Osteoblast (primary cell): Measurements from ENCODE around the gene GPR107. TPM values are rescaled to one million over a fixed set of nuclear protein-coding genes. Genes with fewer than 3 reads are reported as not detected.
A peak's percentile ranks its signal among the peaks of the same experiment; 100 is the strongest.

ENCODE experiments used
- DNase-seq: peaks from one replicate; pipeline ENCODE4 v3.0.0; 2011; ENCODE audit warnings: low spot score, mixed read lengths; ENCODE audit not compliant: insufficient read length; ENCODE audit errors: missing footprints
- H2AFZ ChIP-seq: 2 replicates; pipeline ENCODE4 v1.6.0; 2011; ENCODE audit warnings: mild to moderate bottlenecking, low read length
- H3K27ac ChIP-seq: 2 replicates; pipeline ENCODE4 v1.5.1; 2011; ENCODE audit warnings: mild to moderate bottlenecking, low read depth, low read length, moderate library complexity
- H3K27me3 ChIP-seq: 2 replicates; pipeline ENCODE4 v1.6.0; 2012; ENCODE audit warnings: mild to moderate bottlenecking, control low read depth, inconsistent platforms, low read length, moderate library complexity; ENCODE audit not compliant: insufficient read depth
- H3K36me3 ChIP-seq: 2 replicates; pipeline ENCODE4 v1.5.1; 2011; ENCODE audit warnings: mild to moderate bottlenecking, low read length, control low read depth, moderate library complexity; ENCODE audit not compliant: insufficient read depth
- H3K4me1 ChIP-seq: 2 replicates; pipeline ENCODE4 v1.5.1; 2011; ENCODE audit warnings: mild to moderate bottlenecking, low read length, control low read depth, moderate library complexity; ENCODE audit not compliant: insufficient read depth
- H3K4me2 ChIP-seq: 2 replicates; pipeline ENCODE4 v1.6.0; 2011; ENCODE audit warnings: mild to moderate bottlenecking, low read length; ENCODE audit not compliant: insufficient read depth
- H3K4me3 ChIP-seq: fragments of 200-600 bp; sonication (generic); 3 replicates; pipeline ENCODE4 v1.5.1; 2012; ENCODE audit warnings: mild to moderate bottlenecking, low read length, inconsistent platforms; ENCODE audit not compliant: insufficient read depth
- H3K79me2 ChIP-seq: 2 replicates; pipeline ENCODE4 v1.6.0; 2012; ENCODE audit warnings: mild to moderate bottlenecking, low read length, control low read depth, inconsistent platforms; ENCODE audit not compliant: insufficient read depth
- H3K9me3 ChIP-seq: 2 replicates; pipeline ENCODE4 v1.5.1; 2011; ENCODE audit warnings: low read depth, low read length, control low read depth
- H4K20me1 ChIP-seq: 2 replicates; pipeline ENCODE4 v1.6.0; 2012; ENCODE audit warnings: mild to moderate bottlenecking, low read length, control low read depth; ENCODE audit not compliant: insufficient read depth
- total RNA-seq: library from RNA; depleted of rRNA; stranded (reverse); fragments of >200 nt; gene quantifications from 2 replicates; pipeline ENCODE4 v1.2.3, GENCODE V29; 2012
- TF ChIP-seq, protein P1 (sequence below): IDR thresholded peaks from 2 replicates; pipeline ENCODE4 v1.5.1; 2011; ENCODE audit warnings: mild to moderate bottlenecking, low read depth, low read length, moderate library complexity; ENCODE audit errors: extremely low read depth

Gene GPR107
- total RNA-seq, 1 donor = 25.3 TPM

DNA sequence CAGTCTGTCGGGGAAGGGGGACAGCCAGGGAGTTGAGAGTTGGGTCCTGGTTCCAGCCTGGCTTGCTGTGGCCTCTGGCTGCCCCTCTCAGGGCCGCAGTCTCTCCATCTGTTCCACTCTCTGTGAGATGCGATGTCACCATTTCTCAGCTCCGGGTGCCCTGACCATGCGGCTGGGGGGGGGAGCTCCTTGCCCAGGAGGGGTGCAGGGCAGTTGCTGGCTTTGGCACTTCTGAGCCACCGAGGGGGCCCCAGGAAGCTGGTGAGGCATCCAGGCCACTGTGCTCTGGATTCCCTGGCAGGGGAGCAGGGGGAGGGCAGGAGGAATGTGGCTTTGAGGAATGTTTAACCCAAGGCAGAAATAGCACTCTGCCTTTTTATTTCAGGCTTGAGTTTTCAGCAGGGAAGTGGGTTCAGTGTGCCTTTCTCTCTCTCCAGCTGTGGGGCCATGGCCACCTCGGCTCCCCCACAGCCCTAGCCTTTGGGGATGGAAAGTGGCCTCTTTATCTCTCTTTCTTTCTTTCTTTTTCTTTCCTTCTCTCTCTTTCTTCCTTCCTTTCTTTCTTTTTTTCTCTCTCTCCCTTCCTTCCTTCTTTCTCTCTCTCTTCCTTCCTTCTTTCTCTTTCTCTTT, 129.5 kb downstream of the GPR107 start:
- peak; percentile 99 for DNase-seq
- H3K27me3 ChIP-seq = no peaks in the 10 kb centered on the region
- H3K4me2 ChIP-seq = peak overlapping the region; percentile 89
- H3K9me3 ChIP-seq = no peaks in the 10 kb centered on the region
- peaks cover 93% of the 10 kb centered on the region for H3K79me2 ChIP-seq
- peak overlapping the region; percentile 71 for H3K27ac ChIP-seq
- H3K4me3 ChIP-seq = peak overlapping the region; percentile 55
- H4K20me1 ChIP-seq = peaks cover 61% of the 10 kb centered on the region
- no peaks in the 10 kb centered on the region for H3K36me3 ChIP-seq
- no peak overlapping the region for H2AFZ ChIP-seq
- H3K4me1 ChIP-seq = peaks cover 47% of the 10 kb centered on the region
- TF ChIP-seq, protein P1, sequence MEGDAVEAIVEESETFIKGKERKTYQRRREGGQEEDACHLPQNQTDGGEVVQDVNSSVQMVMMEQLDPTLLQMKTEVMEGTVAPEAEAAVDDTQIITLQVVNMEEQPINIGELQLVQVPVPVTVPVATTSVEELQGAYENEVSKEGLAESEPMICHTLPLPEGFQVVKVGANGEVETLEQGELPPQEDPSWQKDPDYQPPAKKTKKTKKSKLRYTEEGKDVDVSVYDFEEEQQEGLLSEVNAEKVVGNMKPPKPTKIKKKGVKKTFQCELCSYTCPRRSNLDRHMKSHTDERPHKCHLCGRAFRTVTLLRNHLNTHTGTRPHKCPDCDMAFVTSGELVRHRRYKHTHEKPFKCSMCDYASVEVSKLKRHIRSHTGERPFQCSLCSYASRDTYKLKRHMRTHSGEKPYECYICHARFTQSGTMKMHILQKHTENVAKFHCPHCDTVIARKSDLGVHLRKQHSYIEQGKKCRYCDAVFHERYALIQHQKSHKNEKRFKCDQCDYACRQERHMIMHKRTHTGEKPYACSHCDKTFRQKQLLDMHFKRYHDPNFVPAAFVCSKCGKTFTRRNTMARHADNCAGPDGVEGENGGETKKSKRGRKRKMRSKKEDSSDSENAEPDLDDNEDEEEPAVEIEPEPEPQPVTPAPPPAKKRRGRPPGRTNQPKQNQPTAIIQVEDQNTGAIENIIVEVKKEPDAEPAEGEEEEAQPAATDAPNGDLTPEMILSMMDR = no peak

GRCh38 chr9:130185017-130185416, 131.3 kb downstream of the GPR107 start:
- TF ChIP-seq, protein P1 = no peak
- no peaks in the 10 kb centered on the region for H3K27me3 ChIP-seq
- H3K79me2 ChIP-seq = peaks cover 95% of the 10 kb centered on the region
- H3K4me2 ChIP-seq = peak overlapping the region; percentile 54
- peak overlapping the region; percentile 58 for H3K27ac ChIP-seq
- no peaks in the 10 kb centered on the region for H3K9me3 ChIP-seq
- peaks cover 54% of the 10 kb centered on the region for H4K20me1 ChIP-seq
- H3K4me1 ChIP-seq = peaks cover 52% of the 10 kb centered on the region
- no peaks in the 10 kb centered on the region for H3K36me3 ChIP-seq
- H3K4me3 ChIP-seq = peak overlapping the region; percentile 37
- no peak overlapping the region for H2AFZ ChIP-seq
- DNase-seq = no peak

GRCh38 chr9:130185490-130186031, 131.9 kb downstream of the GPR107 start:
- peak overlapping the region; percentile 37 for H3K4me3 ChIP-seq
- no peaks in the 10 kb centered on the region for H3K9me3 ChIP-seq
- H4K20me1 ChIP-seq = peaks cover 54% of the 10 kb centered on the region
- H3K36me3 ChIP-seq = no peaks in the 10 kb centered on the region
- DNase-seq = peak; percentile 95
- H3K27ac ChIP-seq = peak overlapping the region; percentile 58
- peak overlapping the region; percentile 54 for H3K4me2 ChIP-seq
- H2AFZ ChIP-seq = no peak overlapping the region
- H3K27me3 ChIP-seq = no peaks in the 10 kb centered on the region
- peaks cover 55% of the 10 kb centered on the region for H3K4me1 ChIP-seq
- TF ChIP-seq, protein P1 = no peak
- H3K79me2 ChIP-seq = peaks cover 95% of the 10 kb centered on the region

- H3K4me2 ChIP-seq = peak overlapping the region; percentile 54
- no peaks in the 10 kb centered on the region for H3K27me3 ChIP-seq
- TF ChIP-seq, protein P1 = no peak
- H3K4me1 ChIP-seq = peaks cover 55% of the 10 kb centered on the region
- peaks cover 54% of the 10 kb centered on the region for H4K20me1 ChIP-seq
- H3K79me2 ChIP-seq = peaks cover 95% of the 10 kb centered on the region
- no peaks in the 10 kb centered on the region for H3K9me3 ChIP-seq
- no peak overlapping the region for H2AFZ ChIP-seq
- H3K36me3 ChIP-seq = no peaks in the 10 kb centered on the region
- DNase-seq = no peak
- peak overlapping the region; percentile 58 for H3K27ac ChIP-seq
- H3K4me3 ChIP-seq = peak overlapping the region; percentile 37
Observed at GRCh38 chr9:130186051-130186450, 132.3 kb downstream of the GPR107 start.
